GM12878 (cell line): ENCODE data around the gene KLHL36. TPM values are rescaled to one million over a fixed set of nuclear protein-coding genes. Genes with fewer than 3 reads are reported as not detected.

Experiments used
- ATAC-seq: fragments of 200-7000 bp; cut with Tn5 transposase; 3 replicates; pipeline ENCODE4 v1.9.1; 2020; ENCODE audit warnings: mild to moderate bottlenecking, moderate library complexity
- BruUV-seq: library from RNA; stranded (reverse); fragments of 400-500 nt; replicated peaks from 2 replicates; lab custom pipeline; 2021; lab: Mats Ljungman, UMichigan
- CTCF ChIA-PET: fragments of 300-600 bp; sonication (Branson Sonifier 250); formaldehyde crosslinking; extraction: SDS; loops from one replicate; lab custom pipeline; 2021; ENCODE audit warnings: inconsistent platforms; lab: Yijun Ruan, JAX
- POLR2A ChIA-PET: fragments of 350-600 bp; formaldehyde crosslinking; extraction: SDS; loops from one replicate; lab custom pipeline; 2021; ENCODE audit warnings: inconsistent platforms; lab: Charles Lee
- RAD21 ChIA-PET: fragments of 300-600 bp; sonication (Branson Sonifier 250); formaldehyde crosslinking; loops from one replicate; lab custom pipeline; 2023; ENCODE audit warnings: antibody characterized with exemption; ENCODE audit not compliant: unreplicated experiment; lab: Charles Lee
- SMC1A ChIA-PET: fragments of 300-600 bp; sonication (Branson Sonifier 250); formaldehyde crosslinking; loops from one replicate; lab custom pipeline; 2023; ENCODE audit not compliant: unreplicated experiment, uncharacterized antibody; lab: Charles Lee
- DNase-seq: peaks from one replicate; pipeline ENCODE4 v3.0.0-alpha.2; 2011; ENCODE audit warnings: low read depth, low spot score
- FAIRE-seq: peaks from 3 replicates; lab custom pipeline; 2011; peaks lifted over from hg19 to GRCh38; lab: Jason Lieb, UNC
- H2AFZ ChIP-seq: 2 replicates; pipeline ENCODE4 v1.6.0; 2011; ENCODE audit warnings: low read depth, low read length, control low read depth; ENCODE audit not compliant: control insufficient read depth
- H3K27ac ChIP-seq: 2 replicates; pipeline ENCODE4 v1.5.1; 2011; ENCODE audit warnings: control low read depth; ENCODE audit not compliant: control insufficient read depth, insufficient read depth
- H3K27me3 ChIP-seq, 2 experiments: replicated peaks in 1 of 2; 2 replicates each; pipeline versions ENCODE4 v1.6.0 to v1.6.1; 2011; ENCODE audit warnings: low read length in 1 of 2; ENCODE audit not compliant: control insufficient read depth in 2 of 2, insufficient read depth in 2 of 2
- H3K36me3 ChIP-seq, 2 experiments: 2 replicates each; pipeline ENCODE4 v1.5.1; 2011; ENCODE audit warnings: low read length in 1 of 2; ENCODE audit not compliant: control insufficient read depth in 2 of 2, insufficient read depth in 2 of 2
- H3K4me1 ChIP-seq: 2 replicates; pipeline ENCODE4 v1.6.1; 2011; ENCODE audit warnings: mild to moderate bottlenecking, low read length, moderate library complexity, mixed read lengths; ENCODE audit not compliant: control insufficient read depth, insufficient read depth
- H3K4me2 ChIP-seq: 2 replicates; pipeline ENCODE4 v1.6.0; 2011; ENCODE audit warnings: control low read depth; ENCODE audit not compliant: control insufficient read depth, insufficient read depth
- H3K4me3 ChIP-seq: fragments of 200-600 bp; sonication (generic); 2 replicates; pipeline ENCODE4 v1.5.1; 2016
- H3K79me2 ChIP-seq: 2 replicates; pipeline ENCODE4 v1.6.0; 2011; ENCODE audit warnings: low read length; ENCODE audit not compliant: control insufficient read depth, insufficient read depth
- H3K9ac ChIP-seq: 2 replicates; pipeline ENCODE4 v1.8.0; 2011; ENCODE audit warnings: low read length, control low read depth, mixed read lengths; ENCODE audit not compliant: control insufficient read depth, insufficient read depth
- H3K9me3 ChIP-seq: replicated peaks from 3 replicates; pipeline ENCODE4 v1.5.1; 2011; ENCODE audit warnings: mild to moderate bottlenecking, low read length; ENCODE audit not compliant: control insufficient read depth, insufficient read depth
- H4K20me1 ChIP-seq: 2 replicates; pipeline ENCODE4 v1.6.0; 2011; ENCODE audit not compliant: control insufficient read depth, insufficient read depth
- BHLHE40 ChIP-seq, 2 experiments: fragments of 450-650 bp in 1 of 2; IDR thresholded peaks; 2 replicates each; pipeline ENCODE4 v1.6.1; 2011 to 2017; ENCODE audit warnings: low read depth in 2 of 2, borderline replicate concordance in 1 of 2, improper control_type of control experiment in 1 of 2, low read length in 1 of 2, mild to moderate bottlenecking in 1 of 2
- CBX3 ChIP-seq: fragments of 200-600 bp; sonication (generic); IDR thresholded peaks from 2 replicates; pipeline ENCODE4 v1.6.1; 2016; ENCODE audit warnings: low read depth, borderline replicate concordance
- CUX1 ChIP-seq: IDR thresholded peaks from 2 replicates; pipeline ENCODE4 v1.6.1; 2012; ENCODE audit warnings: improper control_type of control experiment, low read depth, low read length; ENCODE audit not compliant: insufficient replicate concordance
- IKZF2 ChIP-seq, 2 experiments: fragments of 450-650 bp; IDR thresholded peaks; 2 replicates each; pipeline ENCODE4 v1.6.1; 2017; ENCODE audit warnings: mild to moderate bottlenecking in 2 of 2, moderate library complexity in 2 of 2
- IRF3 ChIP-seq: fragments of 450-650 bp; IDR thresholded peaks from 2 replicates; pipeline ENCODE4 v1.6.1; 2014; ENCODE audit warnings: mild to moderate bottlenecking
- JUNB ChIP-seq: IDR thresholded peaks from 2 replicates; pipeline ENCODE4 v1.6.1; 2016; ENCODE audit warnings: antibody characterized with exemption, mild to moderate bottlenecking
- NFYB ChIP-seq: IDR thresholded peaks from 2 replicates; pipeline ENCODE4 v1.6.1; 2011; ENCODE audit warnings: low read depth, mild to moderate bottlenecking, low read length, improper control_type of control experiment, moderate library complexity; ENCODE audit not compliant: insufficient read depth
- POLR2AphosphoS2 ChIP-seq: IDR thresholded peaks from 2 replicates; pipeline ENCODE4 v1.6.1; 2011; ENCODE audit warnings: low read depth, mild to moderate bottlenecking, low read length, improper control_type of control experiment, moderate library complexity
- RAD51 ChIP-seq: fragments of 450-650 bp; IDR thresholded peaks from 2 replicates; pipeline ENCODE4 v1.6.1; 2016; ENCODE audit warnings: moderate library complexity, mild to moderate bottlenecking, inconsistent platforms
- SMAD5 ChIP-seq: IDR thresholded peaks from 2 replicates; pipeline ENCODE4 v1.6.1; 2016; ENCODE audit warnings: antibody characterized with exemption, low read depth
- USF1 ChIP-seq: IDR thresholded peaks from 2 replicates; pipeline ENCODE4 v1.6.1; 2011; ENCODE audit warnings: borderline replicate concordance, low read depth, mild to moderate bottlenecking, moderate library complexity, mixed read lengths, low read length; ENCODE audit not compliant: insufficient read depth; ENCODE audit errors: extremely low read length
- USF2 ChIP-seq: IDR thresholded peaks from 2 replicates; pipeline ENCODE4 v1.6.1; 2011; ENCODE audit warnings: low read depth, low read length, improper control_type of control experiment, borderline replicate concordance
- WGBS: methylation state at CpG from one replicate; pipeline ENCODE4 v1.1.6; 2016; ENCODE audit warnings: low lambda C conversion rate; ENCODE audit not compliant: insufficient replicate concordance, insufficient coverage; ENCODE audit errors: missing lambda C conversion rate; 5-methylcytosine and 5-hydroxymethylcytosine counted together
- in situ Hi-C: fragments of 300-500 bp; cut with MboI; formaldehyde crosslinking; loops from 9 replicates; pipeline ENCODE4 v1.14.3; 2018; ENCODE audit warnings: mixed read lengths
- intact Hi-C: fragments of 100-400 bp; cut with micrococcal nuclease; formaldehyde crosslinking; loops from one replicate; pipeline ENCODE4 v1.14.2; 2022; ENCODE audit not compliant: unreplicated experiment
- polyA plus RNA-seq, 11 experiments: library from polyadenylated mRNA; depleted of rRNA in 4 of 11; unstranded in 6 of 11; stranded (reverse) in 5 of 11; fragments of >200 nt; fragmentation: Nextera tagmentation in 4 of 11; fragmentation: Illumina TruSeq in 1 of 11; extraction: Ambion mirVana in 4 of 11; extraction: Trizol in 1 of 11; gene quantifications; 1 replicate in 1 of 11; 2 replicates in 10 of 11; pipeline versions ENCODE4 v1.2.1 to v1.2.3, GENCODE V29; 2011 to 2016; ENCODE audit warnings: inconsistent platforms in 2 of 11, missing spikeins in 2 of 11, low read depth in 1 of 11
- total RNA-seq, 4 experiments: library from RNA; depleted of rRNA in 3 of 4; stranded (reverse); fragments of >200 nt in 3 of 4; fragmentation: Illumina TruSeq in 1 of 4; extraction: Trizol in 1 of 4; gene quantifications; 2 replicates each; pipeline versions ENCODE4 v1.2.1 to v1.2.3, GENCODE V29; 2013 to 2021

The KLHL36 gene
- total and polyA plus RNA-seq, 10 of the 15 experiments (the other 5 are each of a cell fraction or from before 2014, with no cell fraction given): 2.6 to 45.3 (median 16.8) TPM

- TF ChIP-seq CUX1: no peak
- no peak for TF ChIP-seq JUNB
Measured at GRCh38 chr16:84612686-84613085, 35.6 kb upstream of the KLHL36 start (continued).

- ATAC-seq (no peak), DNase-seq (no peak), FAIRE-seq (no peak)
- peak overlapping the region; percentile 92 for H3K4me2 ChIP-seq
- H3K36me3 ChIP-seq: peaks cover 15 to 29% of the 10 kb centered on the region in 2 experiments
- WGBS: 58% methylated on average over 7 of the region's 7 CpGs
- intact Hi-C loops: no loop called here
- peak overlapping the region; percentile 99 for H3K4me3 ChIP-seq
- peaks cover 9% of the 10 kb centered on the region for H4K20me1 ChIP-seq
- SMC1A ChIA-PET: interaction anchor here (0.6 to 14.0 kb wide), 5 partner anchors 11 to 101 kb away, joined by 3 to 229 read pairs (median 5); no protein-coding TSS in a partner anchor
- H3K27ac ChIP-seq: peak overlapping the region; percentile 78
- in situ Hi-C loops: loop anchor here (25.0 kb wide), 1 partner anchor 949 kb away; no protein-coding TSS in a partner anchor
- H3K27me3 ChIP-seq: no peaks in the 10 kb centered on the region
- peaks cover 38% of the 10 kb centered on the region for H3K4me1 ChIP-seq
- CTCF ChIA-PET: no interaction called here
- H3K79me2 ChIP-seq: peaks cover 88% of the 10 kb centered on the region
- H2AFZ ChIP-seq: no peak overlapping the region
- RAD21 ChIA-PET: interaction anchor here (0.7 to 11.3 kb wide), 3 partner anchors 11 to 106 kb away, joined by 3 to 224 read pairs (median 194); no protein-coding TSS in a partner anchor
- no TSS peak for BruUV-seq
- peaks cover 11% of the 10 kb centered on the region; the same call in 2 of the 3 replicates for H3K9me3 ChIP-seq
- POLR2A ChIA-PET: interaction anchor here (0.8 to 10.6 kb wide), 4 partner anchors 13 to 106 kb away, joined by 3 to 214 read pairs (median 4); no protein-coding TSS in a partner anchor
- 0 out of 2 replicates have a peak overlapping the region, but pooled peaks have one; percentile 84 for H3K9ac ChIP-seq
- TF ChIP-seq SMAD5 (0 out of 2 replicates have a peak, but pooled peaks have one; percentile 21), POLR2AphosphoS2 (0 out of 2 replicates have a peak, but pooled peaks have one; percentile 31), CBX3 (no peak), IKZF2 (IDR thresholded peaks at IDR 0.05) (no peak), USF2 (peak; percentile 22; the same call in 1 of the 2 replicates), BHLHE40 (IDR thresholded peaks at IDR 0.05; ENCODE audit: borderline replicate concordance in 1 of 2, low read depth in 2 of 2, low read length in 1 of 2) (peak in 1 of 2 experiments; percentile 23; a peak in 1 of 4 replicates), NFYB (peak; percentile 15; the same call in 1 of the 2 replicates), IRF3 (no peak), RAD51 (peak; percentile 92), USF1 (peak; percentile 62)
Measured at GRCh38 chr16:84613408-84614072, 34.8 kb upstream of the KLHL36 start.
